Choroid plexus epithelial cell (primary cell): ENCODE data around the gene MLEC.
"Not testable (repeated sequence)": the region's sequence is repeated elsewhere in the genome, so short reads cannot be mapped to it uniquely, and the experiment has no call there.

Experiments
- DNase-seq: peaks from one replicate; pipeline ENCODE4 v3.0.0-alpha.2; 2010; ENCODE audit warnings: low read depth
- H3K4me3 ChIP-seq: 2 replicates; pipeline ENCODE4 v1.5.1; 2011; ENCODE audit warnings: low read depth, mild to moderate bottlenecking, control low read depth, low read length, moderate library complexity
- TF ChIP-seq, protein P1 (sequence below): conservative IDR thresholded peaks from 2 replicates; pipeline ENCODE4 v1.5.1; 2011; ENCODE audit warnings: low read depth, mild to moderate bottlenecking, control low read depth, inconsistent platforms, low read length, moderate library complexity

Gene MLEC

DNA sequence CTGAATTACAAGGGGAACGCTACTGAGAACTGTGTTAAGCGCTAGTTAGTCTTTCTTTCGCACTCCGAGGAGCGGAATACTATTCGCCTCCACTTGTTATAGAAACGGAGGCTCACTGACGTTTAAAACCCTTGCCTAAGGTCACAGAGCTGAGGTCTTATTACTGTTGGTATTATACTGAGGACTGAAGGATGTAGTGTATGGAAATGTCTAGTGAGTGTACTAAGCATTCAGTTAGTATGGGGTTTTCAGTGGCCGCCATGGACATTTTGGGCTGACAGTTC is 39.5 kb downstream of the MLEC start:
- H3K4me3 ChIP-seq = no peak overlapping the region
- TF ChIP-seq, protein P1, sequence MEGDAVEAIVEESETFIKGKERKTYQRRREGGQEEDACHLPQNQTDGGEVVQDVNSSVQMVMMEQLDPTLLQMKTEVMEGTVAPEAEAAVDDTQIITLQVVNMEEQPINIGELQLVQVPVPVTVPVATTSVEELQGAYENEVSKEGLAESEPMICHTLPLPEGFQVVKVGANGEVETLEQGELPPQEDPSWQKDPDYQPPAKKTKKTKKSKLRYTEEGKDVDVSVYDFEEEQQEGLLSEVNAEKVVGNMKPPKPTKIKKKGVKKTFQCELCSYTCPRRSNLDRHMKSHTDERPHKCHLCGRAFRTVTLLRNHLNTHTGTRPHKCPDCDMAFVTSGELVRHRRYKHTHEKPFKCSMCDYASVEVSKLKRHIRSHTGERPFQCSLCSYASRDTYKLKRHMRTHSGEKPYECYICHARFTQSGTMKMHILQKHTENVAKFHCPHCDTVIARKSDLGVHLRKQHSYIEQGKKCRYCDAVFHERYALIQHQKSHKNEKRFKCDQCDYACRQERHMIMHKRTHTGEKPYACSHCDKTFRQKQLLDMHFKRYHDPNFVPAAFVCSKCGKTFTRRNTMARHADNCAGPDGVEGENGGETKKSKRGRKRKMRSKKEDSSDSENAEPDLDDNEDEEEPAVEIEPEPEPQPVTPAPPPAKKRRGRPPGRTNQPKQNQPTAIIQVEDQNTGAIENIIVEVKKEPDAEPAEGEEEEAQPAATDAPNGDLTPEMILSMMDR = no peak
- DNase-seq = no peak

DNA sequence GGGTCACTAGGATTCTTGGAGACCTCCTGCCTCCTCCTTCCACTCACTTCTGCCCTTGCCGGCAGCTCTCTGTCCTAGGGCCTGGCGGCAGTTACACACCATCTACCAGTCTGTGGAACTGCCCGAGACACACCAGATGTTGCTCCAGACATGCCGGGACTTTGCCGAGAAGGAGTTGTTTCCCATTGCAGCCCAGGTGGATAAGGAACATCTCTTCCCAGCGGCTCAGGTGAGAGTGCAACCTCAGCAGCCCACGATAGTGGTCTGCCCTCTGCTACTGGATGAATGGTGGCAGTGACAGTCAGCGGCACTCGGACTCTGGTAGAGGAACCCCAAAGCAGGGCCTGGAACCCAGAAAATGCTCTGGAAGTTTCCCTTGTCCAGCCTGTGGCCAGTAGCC is 40.0 kb downstream of the MLEC start:
- no peak for DNase-seq
- no peak overlapping the region for H3K4me3 ChIP-seq
- TF ChIP-seq, protein P1 = no peak

DNA sequence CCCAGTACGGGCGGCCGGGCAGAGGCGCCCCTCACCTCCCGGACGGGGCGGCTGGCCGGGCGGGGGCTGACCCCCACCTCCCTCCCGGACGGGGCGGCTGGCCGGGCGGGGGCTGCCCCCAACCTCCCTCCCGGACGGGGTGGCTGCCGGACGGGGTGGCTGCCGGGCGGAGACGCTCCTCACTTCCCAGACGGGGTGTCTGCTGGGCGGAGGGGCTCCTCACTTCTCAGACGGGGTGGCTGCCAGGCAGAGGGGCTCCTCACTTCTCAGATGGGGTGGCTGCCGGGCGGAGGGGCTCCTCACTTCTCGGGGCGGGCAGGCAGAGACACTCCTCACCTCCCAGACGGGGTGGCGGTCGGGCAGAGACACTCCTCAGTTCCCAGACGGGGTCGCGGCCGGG is 45.2 kb downstream of the MLEC start:
- not testable (repeated sequence) for H3K4me3 ChIP-seq, DNase-seq

- H3K4me3 ChIP-seq = no peak overlapping the region
- DNase-seq = no peak
- TF ChIP-seq, protein P1 = no peak
Observed at GRCh38 chr12:120733574-120733973, 46.6 kb downstream of the MLEC start.

GRCh38 chr12:120734210-120734609 is 47.3 kb downstream of the MLEC start:
- H3K4me3 ChIP-seq = no peak overlapping the region
- no peak for DNase-seq
- TF ChIP-seq, protein P1 = no peak

- TF ChIP-seq, protein P1 = no peak
Observed at GRCh38 chr12:120735181-120735580, 48.2 kb downstream of the MLEC start.

DNA sequence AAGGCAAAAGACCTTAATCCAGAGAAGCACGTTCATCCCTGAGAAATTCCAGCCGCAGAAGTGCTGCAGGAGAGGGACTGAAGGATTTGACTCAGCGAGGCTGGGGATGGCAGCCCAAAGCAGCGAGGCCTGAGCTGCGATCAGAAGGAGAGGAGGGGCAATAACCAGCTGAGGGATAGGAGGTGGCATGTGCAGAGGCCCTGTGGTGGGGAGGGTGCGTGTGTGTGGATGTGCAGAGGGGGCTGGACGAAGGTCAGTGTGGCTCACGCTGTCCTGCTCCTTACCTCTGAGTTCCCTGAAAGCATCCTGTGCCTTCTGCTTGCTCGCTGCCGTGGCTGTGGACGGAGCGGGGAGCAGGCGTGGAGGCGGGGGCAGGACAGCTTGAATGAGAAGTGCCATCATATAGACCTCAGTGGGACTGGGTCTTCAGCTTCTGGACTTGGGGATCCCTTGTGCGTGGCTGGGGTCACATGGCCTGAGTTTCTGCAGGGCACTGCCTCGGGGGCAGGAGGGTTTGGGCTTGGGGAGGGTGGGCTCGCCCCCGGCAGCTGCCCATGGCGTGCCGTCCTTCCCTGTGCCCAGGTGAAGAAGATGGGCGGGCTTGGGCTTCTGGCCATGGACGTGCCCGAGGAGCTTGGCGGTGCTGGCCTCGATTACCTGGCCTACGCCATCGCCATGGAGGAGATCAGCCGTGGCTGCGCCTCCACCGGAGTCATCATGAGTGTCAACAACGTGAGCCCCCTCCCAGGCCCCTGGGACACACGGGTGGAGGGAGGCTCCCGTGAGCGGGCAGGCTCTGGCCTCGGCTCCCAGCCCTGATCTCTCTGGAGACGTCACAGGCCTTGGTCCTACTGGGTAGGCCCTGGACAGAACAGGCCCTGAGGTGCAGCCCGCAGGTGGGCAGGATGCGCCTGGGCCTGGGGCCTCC is 49.7 kb downstream of the MLEC start:
- TF ChIP-seq, protein P1 = no peak
- H3K4me3 ChIP-seq = no peak overlapping the region
- no peak for DNase-seq

More at GRCh38 chr12:120735181-120735580, 48.2 kb downstream of the MLEC start:
- H3K4me3 ChIP-seq = no peak overlapping the region
- no peak for DNase-seq
